GM12892 (cell line): ENCODE data around the gene ARL15.

Experiments
- POLR2AphosphoS5 ChIP-seq: IDR thresholded peaks from 2 replicates; pipeline ENCODE4 v1.6.1; 2011; ENCODE audit warnings: low read depth, low read length, control low read depth
- TAF1 ChIP-seq: IDR thresholded peaks from 2 replicates; pipeline ENCODE4 v1.6.1; 2011; ENCODE audit warnings: low read depth, mild to moderate bottlenecking, control low read depth, low read length, borderline replicate concordance

GRCh38 chr5:54186912-54187445 is 123.4 kb downstream of the ARL15 start:
- no peak for TF ChIP-seq TAF1
- no peak for TF ChIP-seq POLR2AphosphoS5
